NK-92 (cell line): ENCODE data around the gene NEK3.
"Not testable (repeated sequence)": the region's sequence is repeated elsewhere in the genome, so short reads cannot be mapped to it uniquely, and the experiment has no call there.

ENCODE experiments used
- DNase-seq: peaks from one replicate; lab custom pipeline; 2025; ENCODE audit not compliant: unreplicated experiment; lab: John Stamatoyannopoulos, UW

NEK3 gene

GRCh38 chr13:52170828-52171391 lies 11.5 kb upstream of the NEK3 start:
- DNase-seq: not testable (repeated sequence)

DNA sequence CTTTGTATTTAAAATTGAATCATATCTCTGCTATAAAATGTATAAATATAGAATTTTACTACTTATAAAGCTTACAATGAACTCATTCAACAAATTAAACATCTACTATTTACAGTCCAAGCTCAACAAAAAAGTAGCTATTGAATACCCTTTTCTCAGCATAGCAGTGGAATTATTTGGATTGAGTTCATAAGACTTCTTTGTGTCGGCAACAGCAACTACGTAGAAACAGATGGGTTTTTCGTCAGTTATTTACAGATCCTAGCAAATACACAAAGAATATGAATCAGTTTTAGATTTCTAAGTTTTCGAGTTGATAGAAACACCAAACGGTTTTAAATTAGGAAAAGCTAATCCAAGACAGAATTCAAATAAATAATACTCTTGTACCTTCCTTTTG lies 10.4 kb upstream of the NEK3 start:
- no peak for DNase-seq

GRCh38 chr13:52165411-52165810 lies 6.0 kb upstream of the NEK3 start:
- no peak for DNase-seq

GRCh38 chr13:52164989-52165388 lies 5.6 kb upstream of the NEK3 start:
- DNase-seq: no peak

- DNase-seq: not testable (repeated sequence)
Measured at GRCh38 chr13:52163878-52164277, 4.5 kb upstream of the NEK3 start.

DNA sequence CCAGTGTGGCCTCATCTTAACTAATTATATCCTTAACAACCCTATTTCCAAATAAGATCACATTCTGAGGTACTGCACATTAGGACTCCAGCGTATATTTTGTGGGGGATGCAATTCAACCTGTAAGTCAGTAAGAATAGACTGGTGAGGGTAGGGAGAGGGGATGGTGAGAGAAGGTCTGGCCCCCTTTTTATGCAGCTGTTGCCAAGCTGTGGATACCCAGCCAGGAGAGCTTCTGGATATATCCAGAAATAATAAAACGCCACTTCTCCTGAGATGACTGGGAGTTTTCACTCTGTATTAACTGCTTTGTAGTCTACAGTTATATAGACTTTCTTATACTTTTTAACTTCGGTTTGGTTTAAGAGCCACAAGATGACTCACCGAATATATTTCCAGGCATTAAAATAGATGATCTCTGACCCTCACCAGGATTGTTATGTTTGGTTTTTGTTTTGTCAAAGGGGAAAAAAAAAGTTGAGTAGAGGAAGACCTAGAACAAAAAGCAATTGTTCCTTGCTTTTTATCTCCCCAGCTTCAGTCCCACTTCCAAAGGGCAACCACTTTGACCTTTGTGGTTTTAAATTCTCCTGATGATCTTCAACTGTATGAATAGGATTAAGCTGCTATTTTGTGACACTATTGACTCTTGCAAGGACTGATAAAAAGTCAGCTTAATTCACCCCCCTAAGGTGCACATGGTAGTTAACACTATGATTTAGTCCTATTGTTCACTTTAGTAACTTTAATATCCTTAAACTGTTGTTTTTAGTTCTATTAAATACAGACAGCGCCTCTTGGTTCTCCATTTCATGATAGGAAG lies 3.1 kb upstream of the NEK3 start:
- no peak for DNase-seq

- DNase-seq: no peak
Measured at GRCh38 chr13:52161181-52161646, 1.8 kb upstream of the NEK3 start.

GRCh38 chr13:52160506-52160905 lies 1.1 kb upstream of the NEK3 start:
- no peak for DNase-seq

- no peak for DNase-seq
Measured at GRCh38 chr13:52160053-52160452, 656 bp upstream of the NEK3 start.

- DNase-seq: no peak
Measured at GRCh38 chr13:52158629-52159158, 703 bp downstream of the NEK3 start.

DNA sequence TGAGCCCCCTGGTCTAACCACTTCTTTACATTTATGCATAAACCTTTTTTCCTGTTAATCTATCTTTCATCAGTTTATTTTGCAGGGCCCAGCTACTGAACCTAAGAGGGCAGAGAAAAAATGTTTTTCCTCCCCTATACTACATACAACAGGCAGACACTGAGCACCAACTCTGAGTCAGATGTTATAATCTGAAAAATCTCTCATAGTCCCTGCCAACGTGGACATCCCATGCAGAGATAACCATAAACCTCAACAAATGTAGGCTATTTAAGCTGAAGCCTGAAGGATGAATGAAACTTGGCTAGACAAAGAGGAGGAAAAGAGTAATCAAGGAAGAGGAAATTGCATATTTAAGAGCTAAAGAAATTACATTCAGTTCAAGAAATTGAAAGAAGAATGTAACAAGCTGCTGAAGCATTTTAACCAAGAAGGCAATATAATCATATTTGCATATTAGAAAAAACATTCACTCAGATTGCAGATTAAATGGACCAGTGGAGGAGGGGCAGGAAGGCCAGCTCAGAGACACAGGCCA lies 2.6 kb downstream of the NEK3 start:
- no peak for DNase-seq

GRCh38 chr13:52155177-52155576 lies 4.2 kb downstream of the NEK3 start:
- no peak for DNase-seq

DNA sequence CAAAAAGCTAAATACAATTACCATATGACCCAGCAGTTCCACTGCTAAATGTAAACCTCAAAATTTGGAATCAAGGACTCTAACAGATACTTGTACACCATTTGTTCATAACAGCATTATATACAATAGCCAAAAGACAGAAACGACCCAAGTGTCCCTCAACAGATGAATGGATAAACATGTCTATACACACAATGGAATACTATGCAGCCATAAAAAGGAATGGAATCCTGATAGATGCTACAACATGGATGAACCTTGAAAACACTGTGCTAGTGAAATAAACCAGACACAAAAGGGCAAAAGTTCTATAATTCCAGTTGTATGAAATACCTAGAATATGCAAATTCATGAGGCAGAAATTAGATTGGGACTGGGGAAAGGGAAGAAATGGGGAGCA lies 12.2 kb downstream of the NEK3 start:
- DNase-seq: no peak

DNA sequence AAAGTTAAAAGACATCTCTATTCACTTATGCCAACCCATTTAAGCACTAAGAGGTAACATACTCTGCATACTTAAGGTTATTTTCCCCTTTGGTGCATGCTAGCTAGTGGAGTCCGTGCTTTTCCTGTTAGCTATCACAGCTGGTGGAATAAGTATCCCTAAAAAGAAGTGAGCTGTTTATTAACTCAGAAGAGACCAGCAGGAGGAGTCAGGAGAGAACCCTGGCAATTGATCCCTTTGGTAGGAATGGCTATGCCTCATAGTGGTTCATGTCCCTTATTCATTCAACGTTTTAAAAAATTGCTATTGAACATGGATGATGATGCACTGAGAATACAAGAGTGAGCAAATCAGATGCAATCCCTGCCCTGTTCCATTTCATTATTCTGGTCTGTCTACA lies 18.1 kb downstream of the NEK3 start:
- no peak for DNase-seq

GRCh38 chr13:52137489-52137888 lies 21.9 kb downstream of the NEK3 start:
- DNase-seq: no peak

DNA sequence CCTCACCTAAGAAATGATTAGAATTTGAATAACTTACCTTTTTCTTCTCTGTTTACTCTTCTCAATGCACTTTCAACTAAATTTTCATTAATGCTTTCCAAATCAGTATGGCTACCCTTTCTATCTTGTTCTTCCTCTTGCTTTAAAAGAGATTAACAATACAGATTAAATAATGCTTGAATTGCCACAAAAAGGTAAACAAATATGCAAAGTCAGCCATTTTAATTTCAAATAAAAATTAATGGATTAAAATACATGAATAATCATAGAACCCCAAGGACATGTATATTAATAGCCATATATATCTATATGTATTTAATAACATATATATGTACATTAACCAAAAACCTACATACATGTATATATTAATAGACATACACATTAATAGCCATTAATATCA lies 22.6 kb downstream of the NEK3 start:
- DNase-seq: no peak

DNA sequence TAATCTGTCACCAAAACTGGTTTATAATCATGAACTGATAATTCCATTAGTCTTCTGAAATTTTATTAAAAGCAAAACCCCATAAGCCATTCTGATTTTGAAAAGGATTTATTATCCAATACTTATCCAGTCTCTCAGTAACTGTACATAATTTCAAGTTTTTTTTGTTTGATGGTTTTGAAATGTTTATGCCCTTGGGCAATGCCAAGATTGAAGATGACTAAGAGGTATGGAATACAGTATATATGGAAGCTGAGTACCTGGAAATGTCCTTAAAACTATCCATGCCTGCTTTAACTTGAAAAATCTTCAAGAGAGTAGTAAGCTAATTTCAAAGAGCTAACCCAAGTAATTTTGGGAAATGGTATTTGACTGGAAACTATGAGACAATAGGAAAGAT lies 28.8 kb downstream of the NEK3 start:
- no peak for DNase-seq

DNA sequence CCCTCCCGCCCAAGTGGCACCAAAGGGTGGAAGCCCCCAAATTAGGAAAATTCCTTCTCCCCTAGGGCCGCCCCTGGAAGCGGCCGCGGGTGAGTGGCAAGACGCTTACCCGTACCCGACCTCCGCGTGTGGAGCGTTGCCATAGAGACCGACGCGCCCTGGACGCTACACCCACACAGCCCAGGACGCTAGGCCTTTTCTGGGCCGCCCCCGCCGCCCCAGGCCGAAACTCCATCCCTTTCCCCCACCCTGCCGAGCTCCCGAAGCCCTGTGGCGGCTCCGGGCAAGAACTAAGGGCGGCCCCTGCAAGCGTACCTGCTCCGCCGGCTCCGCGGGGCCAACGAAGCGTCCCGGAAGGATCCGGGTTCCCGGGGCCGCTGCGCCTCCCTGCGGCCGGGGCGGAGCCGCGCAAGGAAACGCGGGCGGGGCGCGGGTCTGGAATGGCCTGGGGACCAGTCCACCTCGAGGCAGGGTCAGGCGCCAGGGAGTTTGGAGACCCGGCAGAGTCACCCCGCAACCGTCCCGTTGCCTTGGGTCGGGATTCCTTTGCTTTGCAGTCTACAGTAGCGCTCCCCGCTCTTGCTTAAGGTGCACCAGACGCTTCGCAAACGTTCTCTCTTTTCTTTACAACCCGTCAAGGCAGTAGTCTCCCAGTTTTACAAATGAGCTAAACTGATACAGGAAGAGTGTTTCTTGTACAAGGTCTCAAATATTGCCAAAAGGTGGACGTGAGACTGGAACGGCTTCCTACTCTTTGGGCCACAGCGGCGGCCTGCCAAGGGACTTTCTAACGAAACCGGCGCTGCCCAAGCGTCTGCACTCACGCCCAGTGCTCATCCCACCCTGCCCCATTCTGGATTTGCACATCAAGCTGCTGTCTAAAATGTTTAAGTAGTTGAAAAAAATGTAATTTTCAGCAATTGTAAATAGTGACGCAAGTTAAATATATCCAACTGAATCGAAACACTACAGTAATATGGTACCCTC lies 30.4 kb downstream of the NEK3 start, which contains the start of gene NEK5:
Gene NEK5, minus strand, starts transcription at position 360 of the 987 bp plus-strand sequence. CDS start 1,591 bp downstream, outside the sequence.
- DNase-seq: no peak

- DNase-seq: no peak
Measured at GRCh38 chr13:52127783-52128702, 31.4 kb downstream of the NEK3 start.

- no peak for DNase-seq
Measured at GRCh38 chr13:52127378-52127777, 32.0 kb downstream of the NEK3 start.
